H1 (cell line): ENCODE results near the gene FIGNL2.

Experiments used
- CEBPB ChIP-seq: IDR thresholded peaks from 2 replicates; pipeline ENCODE4 v1.6.1; 2012; ENCODE audit warnings: low read depth, low read length
- CTCF ChIP-seq, 3 experiments: IDR thresholded peaks; 1 replicate in 2 of 3; 2 replicates in 1 of 3; pipeline versions ENCODE4 v1.5.1 to v1.6.1; 2011; ENCODE audit warnings: low read length in 3 of 3, mild to moderate bottlenecking in 3 of 3, inconsistent platforms in 2 of 3, low read depth in 1 of 3, moderate library complexity in 1 of 3; ENCODE audit not compliant: insufficient read depth in 1 of 3; ENCODE audit errors: control extremely low read depth in 1 of 3
- HDAC2 ChIP-seq, 2 experiments: fragments of 300-600 bp in 1 of 2; sonication (generic) in 1 of 2; IDR thresholded peaks; 2 replicates each; pipeline ENCODE4 v1.6.1; 2011 to 2012; ENCODE audit warnings: low read depth in 2 of 2, low read length in 2 of 2, mild to moderate bottlenecking in 2 of 2, moderate library complexity in 2 of 2, borderline replicate concordance in 1 of 2, inconsistent platforms in 1 of 2
- NANOG ChIP-seq: IDR thresholded peaks from 2 replicates; pipeline ENCODE4 v1.6.1; 2011; ENCODE audit warnings: low read length, low read depth, mild to moderate bottlenecking, inconsistent platforms; ENCODE audit not compliant: insufficient read depth, poor library complexity, severe bottlenecking
- POLR2A ChIP-seq, 2 experiments: IDR thresholded peaks; 1 replicate in 1 of 2; 2 replicates in 1 of 2; pipeline ENCODE4 v1.6.1; 2011; ENCODE audit warnings: low read depth in 2 of 2, low read length in 2 of 2, mild to moderate bottlenecking in 2 of 2; ENCODE audit errors: control extremely low read depth in 1 of 2
- RNF2 ChIP-seq: fragments of 200-900, 300-1000 bp; sonication (generic); IDR thresholded peaks from 2 replicates; pipeline ENCODE4 v1.7.1; 2016; ENCODE audit warnings: borderline replicate concordance, low read depth, mild to moderate bottlenecking, antibody characterized with exemption, low read length; ENCODE audit not compliant: poor library complexity, severe bottlenecking; ENCODE audit errors: missing control alignments
- YY1 ChIP-seq: IDR thresholded peaks from 2 replicates; pipeline ENCODE4 v1.6.1; 2011; ENCODE audit warnings: low read depth, mild to moderate bottlenecking, low read length
- TF ChIP-seq, protein P1 (sequence below): IDR thresholded peaks from 2 replicates; pipeline ENCODE4 v1.6.1; 2012; ENCODE audit warnings: inconsistent platforms

- no peak for TF ChIP-seq HDAC2 (IDR thresholded peaks at IDR 0.05; ENCODE audit: borderline replicate concordance in 1 of 2, low read depth in 2 of 2, low read length in 2 of 2)
- TF ChIP-seq, protein P1, sequence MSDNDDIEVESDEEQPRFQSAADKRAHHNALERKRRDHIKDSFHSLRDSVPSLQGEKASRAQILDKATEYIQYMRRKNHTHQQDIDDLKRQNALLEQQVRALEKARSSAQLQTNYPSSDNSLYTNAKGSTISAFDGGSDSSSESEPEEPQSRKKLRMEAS: no peak
- no peak for TF ChIP-seq CEBPB
- no peak for TF ChIP-seq RNF2
- TF ChIP-seq POLR2A (IDR thresholded peaks at IDR 0.05; ENCODE audit: control extremely low read depth in 1 of 2, low read depth in 2 of 2, low read length in 2 of 2): no peak
- TF ChIP-seq YY1: no peak
- no peak for TF ChIP-seq CTCF (IDR thresholded peaks at IDR 0.05; ENCODE audit: control extremely low read depth in 1 of 3, insufficient read depth in 1 of 3, low read depth in 1 of 3, low read length in 3 of 3)
- TF ChIP-seq NANOG: no peak
Measured at GRCh38 chr12:51834411-51834810, 14.1 kb downstream of the FIGNL2 start.
